ENCODE results near the gene FTCDNL1. TPM values are rescaled to one million over a fixed set of nuclear protein-coding genes. Genes with fewer than 3 reads are reported as not detected.

FTCDNL1 gene
- total RNA-seq, 1 donor from 2014 or later: 0.45 TPM

GRCh38 chr2:199869227-199869541 is 18.2 kb upstream of the FTCDNL1 start:
- Mint-ChIP-seq H3K27me3 (ENCODE audit: low read depth, unreplicated experiment) (no peaks in the 10 kb centered on the region), H3K4me3 (ENCODE audit: unreplicated experiment) (no peak overlapping the region), H3K36me3 (ENCODE audit: low read depth, unreplicated experiment) (no peaks in the 10 kb centered on the region), H3K4me1 (ENCODE audit: low read depth, unreplicated experiment) (no peaks in the 10 kb centered on the region), H3K9me3 (ENCODE audit: unreplicated experiment) (peaks cover 2% of the 10 kb centered on the region), H3K27ac (ENCODE audit: unreplicated experiment) (no peak overlapping the region)
- no peaks in the 10 kb centered on the region for H3K9me3 ChIP-seq (ENCODE audit: insufficient read depth, low read depth, low read length)
- no peak for FAIRE-seq
- no peaks in the 10 kb centered on the region for H3K4me1 ChIP-seq (ENCODE audit: insufficient read depth, low read length)
- H4K20me1 ChIP-seq (ENCODE audit: insufficient read depth, low read length): no peaks in the 10 kb centered on the region
- no peaks in the 10 kb centered on the region for H3K27me3 ChIP-seq (ENCODE audit: insufficient read depth, low read length)
- H3K79me2 ChIP-seq (ENCODE audit: insufficient read depth, low read length): no peaks in the 10 kb centered on the region
- H3K4me2 ChIP-seq (ENCODE audit: low read length): no peak overlapping the region
- H3K4me3 ChIP-seq (ENCODE audit: insufficient read depth, low read depth, low read length): no peak overlapping the region
- no peak overlapping the region for H3K27ac ChIP-seq (ENCODE audit: low read depth, low read length)
- no peaks in the 10 kb centered on the region for H3K36me3 ChIP-seq (ENCODE audit: insufficient read depth, low read length)
- H3K9ac ChIP-seq (ENCODE audit: low read length): no peak overlapping the region
- DNase-seq (ENCODE audit: low read depth): no peak
- TF ChIP-seq EZH2 (IDR thresholded peaks at IDR 0.05; ENCODE audit: insufficient read depth, low read length): no peak
- no peak for TF ChIP-seq CTCF (IDR thresholded peaks at IDR 0.05; ENCODE audit: insufficient read depth, low read depth, low read length)
- no peak overlapping the region for H2AFZ ChIP-seq (ENCODE audit: low read depth, low read length)

GRCh38 chr2:199868431-199869226 is 17.6 kb upstream of the FTCDNL1 start:
- Histone ChIP-seq H3K4me2 (ENCODE audit: low read length) (no peak overlapping the region), H4K20me1 (ENCODE audit: insufficient read depth, low read length) (no peaks in the 10 kb centered on the region), H3K36me3 (ENCODE audit: insufficient read depth, low read length) (no peaks in the 10 kb centered on the region), H3K9ac (ENCODE audit: low read length) (no peak overlapping the region), H3K4me3 (ENCODE audit: insufficient read depth, low read depth, low read length) (no peak overlapping the region), H3K27ac (ENCODE audit: low read depth, low read length) (no peak overlapping the region), H3K9me3 (ENCODE audit: insufficient read depth, low read depth, low read length) (no peaks in the 10 kb centered on the region), H2AFZ (ENCODE audit: low read depth, low read length) (no peak overlapping the region), H3K4me1 (ENCODE audit: insufficient read depth, low read length) (no peaks in the 10 kb centered on the region), H3K27me3 (ENCODE audit: insufficient read depth, low read length) (no peaks in the 10 kb centered on the region), H3K79me2 (ENCODE audit: insufficient read depth, low read length) (no peaks in the 10 kb centered on the region)
- H3K4me3 Mint-ChIP-seq (ENCODE audit: unreplicated experiment): no peak overlapping the region
- no peak for DNase-seq (ENCODE audit: low read depth)
- no peak overlapping the region for H3K27ac Mint-ChIP-seq (ENCODE audit: unreplicated experiment)
- no peaks in the 10 kb centered on the region for H3K27me3 Mint-ChIP-seq (ENCODE audit: low read depth, unreplicated experiment)
- peak; percentile 41 for FAIRE-seq
- no peaks in the 10 kb centered on the region for H3K36me3 Mint-ChIP-seq (ENCODE audit: low read depth, unreplicated experiment)
- no peaks in the 10 kb centered on the region for H3K4me1 Mint-ChIP-seq (ENCODE audit: low read depth, unreplicated experiment)
- no peak for TF ChIP-seq CTCF (IDR thresholded peaks at IDR 0.05; ENCODE audit: insufficient read depth, low read depth, low read length)
- H3K9me3 Mint-ChIP-seq (ENCODE audit: unreplicated experiment): no peaks in the 10 kb centered on the region

- Mint-ChIP-seq H3K36me3 (ENCODE audit: low read depth, unreplicated experiment) (no peaks in the 10 kb centered on the region), H3K27ac (ENCODE audit: unreplicated experiment) (no peak overlapping the region), H3K4me3 (ENCODE audit: unreplicated experiment) (no peak overlapping the region), H3K9me3 (ENCODE audit: unreplicated experiment) (no peaks in the 10 kb centered on the region), H3K4me1 (ENCODE audit: low read depth, unreplicated experiment) (no peaks in the 10 kb centered on the region), H3K27me3 (ENCODE audit: low read depth, unreplicated experiment) (no peaks in the 10 kb centered on the region)
- no peak for FAIRE-seq
- no peak for DNase-seq (ENCODE audit: low read depth)
- H3K4me1 ChIP-seq (ENCODE audit: insufficient read depth, low read length): no peaks in the 10 kb centered on the region
- no peak overlapping the region for H3K4me2 ChIP-seq (ENCODE audit: low read length)
- peaks cover 3% of the 10 kb centered on the region for H3K27me3 ChIP-seq (ENCODE audit: insufficient read depth, low read length)
- no peaks in the 10 kb centered on the region for H3K79me2 ChIP-seq (ENCODE audit: insufficient read depth, low read length)
- no peaks in the 10 kb centered on the region for H3K9me3 ChIP-seq (ENCODE audit: insufficient read depth, low read depth, low read length)
- H3K4me3 ChIP-seq (ENCODE audit: insufficient read depth, low read depth, low read length): no peak overlapping the region
- no peak for TF ChIP-seq CTCF (IDR thresholded peaks at IDR 0.05; ENCODE audit: insufficient read depth, low read depth, low read length)
- TF ChIP-seq EZH2 (IDR thresholded peaks at IDR 0.05; ENCODE audit: insufficient read depth, low read length): no peak
- no peak overlapping the region for H2AFZ ChIP-seq (ENCODE audit: low read depth, low read length)
- no peaks in the 10 kb centered on the region for H4K20me1 ChIP-seq (ENCODE audit: insufficient read depth, low read length)
- H3K36me3 ChIP-seq (ENCODE audit: insufficient read depth, low read length): no peaks in the 10 kb centered on the region
- H3K27ac ChIP-seq (ENCODE audit: low read depth, low read length): no peak overlapping the region
- no peak overlapping the region for H3K9ac ChIP-seq (ENCODE audit: low read length)
Observed at GRCh38 chr2:199865905-199866304, 14.9 kb upstream of the FTCDNL1 start.
